Measurements from ENCODE around the gene SIX2. TPM values are rescaled to one million over a fixed set of nuclear protein-coding genes. Genes with fewer than 3 reads are reported as not detected.

SIX2 gene
- total and polyA plus RNA-seq, 12 donors = 0.06 to 0.40 (median 0.14) TPM; not detected in 5

GRCh38 chr2:45003579-45004551, 5.4 kb downstream of the SIX2 start:
- 23 to 47% (median 39%) methylated on average over 20 to 41 of the region's 41 CpGs for WGBS, 4 donors
- Histone ChIP-seq H3K4me3 (no peak overlapping the region), H3K9me3 (replicated peaks in 1 of 3) (no peaks in the 10 kb centered on the region), H3K4me1 (replicated peaks in 1 of 2) (peaks cover 7 to 22% of the 10 kb centered on the region in 2 donors), H3K27me3 (peaks cover 92% of the 10 kb centered on the region), H3K36me3 (replicated peaks in 1 of 2) (no peaks in the 10 kb centered on the region), H3K27ac (no peak overlapping the region)
- TF ChIP-seq CTCF (IDR thresholded peaks at IDR 0.05) (no peak), POLR2A (IDR thresholded peaks at IDR 0.05) (no peak)
- intact Hi-C loops (cut with DNase I) = no loop called here
- no peak for DNase-seq

DNA sequence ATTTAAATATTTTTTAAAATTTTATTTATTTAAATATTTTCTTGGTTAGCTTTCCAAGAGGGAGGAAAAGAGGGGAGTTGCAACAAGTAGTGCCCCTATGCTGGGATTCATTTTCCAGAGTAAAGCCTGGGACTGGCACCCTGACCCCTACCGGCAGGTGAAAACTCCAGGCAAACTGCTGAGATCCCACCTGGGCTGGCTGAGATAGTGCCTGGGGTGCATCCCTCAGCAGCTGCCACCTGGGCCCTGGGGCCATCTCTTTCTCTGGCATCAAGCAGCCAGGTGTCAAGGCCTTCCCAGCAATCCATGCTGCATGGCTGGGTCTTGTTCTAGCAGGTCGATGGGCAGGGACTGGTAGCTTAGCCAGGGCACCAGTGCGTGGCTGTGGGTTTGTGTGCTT, 6.6 kb downstream of the SIX2 start:
- intact Hi-C loops (cut with DNase I) = no loop called here
- WGBS, 4 donors = 44 to 64% (median 54%) methylated on average over 3 of the region's 3 CpGs

DNA sequence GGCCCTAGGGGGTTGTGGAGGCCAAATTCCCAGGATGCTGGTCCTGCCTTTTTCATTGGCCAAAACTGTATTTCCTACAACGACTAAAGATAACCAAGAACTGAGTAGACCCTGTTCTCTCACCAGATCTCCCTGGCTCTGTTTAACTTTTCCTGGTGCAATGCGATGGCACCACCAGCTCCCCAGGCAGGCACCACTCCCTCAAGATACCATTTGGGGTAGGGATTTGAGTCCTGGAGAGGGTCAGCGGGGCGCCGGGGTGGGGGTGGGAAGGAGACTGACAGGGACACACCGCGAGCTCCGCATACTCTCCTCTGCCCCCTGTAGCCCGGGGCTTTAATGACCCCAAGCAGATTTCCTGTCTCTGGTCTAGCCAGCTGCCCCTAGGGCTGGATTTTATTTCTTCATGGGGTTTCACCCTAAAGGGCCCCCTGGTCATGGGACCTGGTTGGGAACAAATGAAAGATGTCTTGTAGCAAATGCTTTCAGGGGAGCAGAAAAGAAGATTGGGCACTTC, 7.3 kb downstream of the SIX2 start:
- 23 to 33% (median 28%) methylated on average over 4 to 9 of the region's 9 CpGs for WGBS, 4 donors
- peaks cover 87% of the 10 kb centered on the region for H3K27me3 ChIP-seq
- H3K4me1 ChIP-seq (replicated peaks in 1 of 2) = peaks cover 0 to 17% of the 10 kb centered on the region in 2 donors
- no peaks in the 10 kb centered on the region for H3K36me3 ChIP-seq (replicated peaks in 1 of 2)
- H3K4me3 ChIP-seq = no peak overlapping the region
- no peaks in the 10 kb centered on the region for H3K9me3 ChIP-seq (replicated peaks in 1 of 3)
- intact Hi-C loops (cut with DNase I) = no loop called here
- no peak for DNase-seq
- no peak overlapping the region for H3K27ac ChIP-seq
- TF ChIP-seq POLR2A (IDR thresholded peaks at IDR 0.05) (no peak), CTCF (IDR thresholded peaks at IDR 0.05) (no peak)

More for the DNA sequence above, 6.6 kb downstream of the SIX2 start:
- no peaks in the 10 kb centered on the region for H3K36me3 ChIP-seq (replicated peaks in 1 of 2)
- TF ChIP-seq CTCF (IDR thresholded peaks at IDR 0.05) (no peak), POLR2A (IDR thresholded peaks at IDR 0.05) (no peak)
- no peaks in the 10 kb centered on the region for H3K9me3 ChIP-seq (replicated peaks in 1 of 3)
- peaks cover 93% of the 10 kb centered on the region for H3K27me3 ChIP-seq
- H3K4me3 ChIP-seq = no peak overlapping the region
- H3K27ac ChIP-seq = no peak overlapping the region
- peaks cover 0 to 17% of the 10 kb centered on the region in 2 donors for H3K4me1 ChIP-seq (replicated peaks in 1 of 2)
- DNase-seq = no peak
